ENCODE measurements around the gene GPR6.

DNA sequence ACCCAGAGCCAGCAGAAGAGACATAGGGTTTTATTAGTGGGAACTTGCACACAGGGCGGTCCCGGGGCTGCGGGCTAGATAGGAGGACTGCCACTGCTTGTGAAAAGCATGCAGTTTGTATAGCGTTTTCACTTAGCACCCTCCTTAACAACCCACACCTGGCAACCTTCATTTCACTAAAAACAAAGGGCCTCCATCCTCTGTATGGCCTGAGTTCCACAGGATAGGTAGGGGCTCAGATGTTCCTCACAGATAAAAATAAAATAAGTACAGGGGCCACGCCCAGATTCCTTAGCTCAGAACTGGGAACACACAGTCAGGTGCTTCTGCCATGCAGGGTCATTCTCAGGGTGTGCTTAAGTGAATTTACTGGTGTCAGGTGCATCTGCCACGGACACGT lies 39.8 kb downstream of the GPR6 start:
- TF ChIP-seq, protein P1, sequence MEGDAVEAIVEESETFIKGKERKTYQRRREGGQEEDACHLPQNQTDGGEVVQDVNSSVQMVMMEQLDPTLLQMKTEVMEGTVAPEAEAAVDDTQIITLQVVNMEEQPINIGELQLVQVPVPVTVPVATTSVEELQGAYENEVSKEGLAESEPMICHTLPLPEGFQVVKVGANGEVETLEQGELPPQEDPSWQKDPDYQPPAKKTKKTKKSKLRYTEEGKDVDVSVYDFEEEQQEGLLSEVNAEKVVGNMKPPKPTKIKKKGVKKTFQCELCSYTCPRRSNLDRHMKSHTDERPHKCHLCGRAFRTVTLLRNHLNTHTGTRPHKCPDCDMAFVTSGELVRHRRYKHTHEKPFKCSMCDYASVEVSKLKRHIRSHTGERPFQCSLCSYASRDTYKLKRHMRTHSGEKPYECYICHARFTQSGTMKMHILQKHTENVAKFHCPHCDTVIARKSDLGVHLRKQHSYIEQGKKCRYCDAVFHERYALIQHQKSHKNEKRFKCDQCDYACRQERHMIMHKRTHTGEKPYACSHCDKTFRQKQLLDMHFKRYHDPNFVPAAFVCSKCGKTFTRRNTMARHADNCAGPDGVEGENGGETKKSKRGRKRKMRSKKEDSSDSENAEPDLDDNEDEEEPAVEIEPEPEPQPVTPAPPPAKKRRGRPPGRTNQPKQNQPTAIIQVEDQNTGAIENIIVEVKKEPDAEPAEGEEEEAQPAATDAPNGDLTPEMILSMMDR (IDR thresholded peaks at IDR 0.05) = no peak
- TF ChIP-seq POLR2A (IDR thresholded peaks at IDR 0.05) = no peak
- TF ChIP-seq EP300 (IDR thresholded peaks at IDR 0.05) = no peak
- TF ChIP-seq POLR2AphosphoS5 (IDR thresholded peaks at IDR 0.05) = no peak

Data from suprapubic skin (tissue), 4 donors.